HepG2 (cell line): Measurements from ENCODE around the gene PRSS53. TPM values are rescaled to one million over a fixed set of nuclear protein-coding genes. Genes with fewer than 3 reads are reported as not detected.

Experiments
- ATAC-seq: fragments of 200-7000 bp; cut with Tn5 transposase; 3 replicates; pipeline ENCODE4 v1.9.1; 2020; ENCODE audit warnings: mild to moderate bottlenecking, moderate library complexity
- BruUV-seq: library from RNA; stranded (reverse); fragments of 400-500 nt; replicated peaks from 2 replicates; lab custom pipeline; 2021; lab: Mats Ljungman, UMichigan
- CTCF ChIA-PET: fragments of 300-600 bp; formaldehyde crosslinking; extraction: SDS; loops from one replicate; lab custom pipeline; 2021; ENCODE audit warnings: low total read pairs, inconsistent platforms, low intra/inter-chr PET ratio; lab: Yijun Ruan, JAX
- POLR2A ChIA-PET: fragments of 350-600 bp; sonication (Branson Sonifier 250); formaldehyde crosslinking; loops from one replicate; lab custom pipeline; 2020; ENCODE audit warnings: antibody characterized with exemption, inconsistent platforms; lab: Yijun Ruan, JAX
- DNase-seq: peaks from one replicate; pipeline ENCODE4 v3.0.0-alpha.2; 2015; ENCODE audit warnings: low spot score
- FAIRE-seq: peaks from 3 replicates; lab custom pipeline; 2011; peaks lifted over from hg19 to GRCh38; lab: Jason Lieb, UNC
- H2AFZ ChIP-seq: one replicate; pipeline ENCODE4 v1.6.1; 2011; ENCODE audit warnings: low read length, inconsistent platforms
- H3K27ac ChIP-seq: fragments of 300-600 bp; 3 replicates; pipeline ENCODE4 v1.8.0; 2011; ENCODE audit warnings: mixed run types, mild to moderate bottlenecking, mixed read lengths, low read length, inconsistent platforms; ENCODE audit not compliant: insufficient read depth; ENCODE audit errors: extremely low read length
- H3K27me3 ChIP-seq, 2 experiments: fragments of 200-600 bp in 1 of 2; 2 replicates in 1 of 2; 3 replicates in 1 of 2; pipeline versions ENCODE4 v1.6.0 to v1.8.0; 2011; ENCODE audit warnings: low read length in 2 of 2, mild to moderate bottlenecking in 2 of 2, moderate library complexity in 2 of 2, inconsistent platforms in 1 of 2; ENCODE audit not compliant: insufficient read depth in 2 of 2, control insufficient read depth in 1 of 2
- H3K36me3 ChIP-seq, 2 experiments: fragments of 200-600 bp in 1 of 2; replicated peaks in 1 of 2; 2 replicates in 1 of 2; 3 replicates in 1 of 2; pipeline versions ENCODE4 v1.5.1 to v1.8.0; 2011; ENCODE audit warnings: low read length in 2 of 2, inconsistent platforms in 1 of 2; ENCODE audit not compliant: insufficient read depth in 2 of 2, control insufficient read depth in 1 of 2
- H3K4me1 ChIP-seq: 2 replicates; pipeline ENCODE4 v1.5.1; 2012; ENCODE audit warnings: low read length, inconsistent platforms; ENCODE audit not compliant: insufficient read depth
- H3K4me2 ChIP-seq: 2 replicates; pipeline ENCODE4 v1.6.0; 2011; ENCODE audit warnings: low read depth, low read length, inconsistent platforms
- H3K4me3 ChIP-seq, 3 experiments: fragments of 200-600 bp in 1 of 3; sonication (generic), shearing (Covaris generic) in 1 of 3; replicated peaks in 1 of 3; 2 replicates each; pipeline ENCODE4 v1.5.1; 2011 to 2016; ENCODE audit warnings: low read length in 3 of 3, inconsistent platforms in 2 of 3, low read depth in 2 of 3, mild to moderate bottlenecking in 2 of 3, control low read depth in 1 of 3, mixed read lengths in 1 of 3; ENCODE audit not compliant: insufficient read depth in 1 of 3
- H3K79me2 ChIP-seq: one replicate; pipeline ENCODE4 v1.6.1; 2011; ENCODE audit warnings: low read length, inconsistent platforms; ENCODE audit not compliant: insufficient read depth
- H3K9ac ChIP-seq: 2 replicates; pipeline ENCODE4 v1.6.0; 2011; ENCODE audit warnings: mild to moderate bottlenecking, low read depth, low read length, inconsistent platforms; ENCODE audit not compliant: insufficient read depth
- H3K9me3 ChIP-seq: 2 replicates; pipeline ENCODE4 v1.5.1; 2012; ENCODE audit warnings: mild to moderate bottlenecking, low read length
- H4K20me1 ChIP-seq: 2 replicates; pipeline ENCODE4 v1.6.0; 2011; ENCODE audit warnings: inconsistent platforms, mild to moderate bottlenecking, low read length, moderate library complexity; ENCODE audit not compliant: insufficient read depth
- FLYWCH1 ChIP-seq: sonication (generic); formaldehyde crosslinking; IDR thresholded peaks from 2 replicates; pipeline ENCODE4 v1.8.1; 2023; ENCODE audit warnings: mild to moderate bottlenecking, missing genetic modification reagents
- GLI4 ChIP-seq: sonication (generic); formaldehyde crosslinking; IDR thresholded peaks from 2 replicates; pipeline ENCODE4 v1.5.1; 2020; ENCODE audit warnings: missing genetic modification reagents, mild to moderate bottlenecking, moderate library complexity, borderline replicate concordance
- GZF1 ChIP-seq: sonication (generic); formaldehyde crosslinking; IDR thresholded peaks from 2 replicates; pipeline ENCODE4 v1.5.1; 2020; ENCODE audit warnings: mild to moderate bottlenecking, missing genetic modification reagents
- IRF1 ChIP-seq: sonication (generic); formaldehyde crosslinking; IDR thresholded peaks from 2 replicates; pipeline ENCODE4 v1.4.0; 2020; ENCODE audit warnings: low read depth, mild to moderate bottlenecking, missing genetic modification reagents
- MLXIP ChIP-seq: sonication (generic); formaldehyde crosslinking; IDR thresholded peaks from 2 replicates; pipeline ENCODE4 v1.9.0; 2021; ENCODE audit warnings: missing genetic modification reagents, borderline replicate concordance
- NR0B2 ChIP-seq: sonication (generic); formaldehyde crosslinking; IDR thresholded peaks from 2 replicates; pipeline ENCODE4 v1.4.0; 2020; ENCODE audit warnings: mild to moderate bottlenecking, missing genetic modification reagents
- ONECUT2 ChIP-seq: sonication (generic); formaldehyde crosslinking; IDR thresholded peaks from 2 replicates; pipeline ENCODE4 v1.4.0; 2020; ENCODE audit warnings: missing genetic modification reagents
- POLR2A ChIP-seq, 2 experiments: IDR thresholded peaks; 2 replicates each; pipeline ENCODE4 v1.6.1; 2011; ENCODE audit warnings: low read depth in 2 of 2, low read length in 2 of 2, mild to moderate bottlenecking in 1 of 2, moderate library complexity in 1 of 2; ENCODE audit not compliant: insufficient read depth in 1 of 2
- SPEN ChIP-seq: sonication (generic); formaldehyde crosslinking; IDR thresholded peaks from 2 replicates; pipeline ENCODE4 v1.5.1; 2020; ENCODE audit warnings: low read depth, mild to moderate bottlenecking, missing genetic modification reagents
- ZBTB38 ChIP-seq: sonication (generic); formaldehyde crosslinking; IDR thresholded peaks from 2 replicates; pipeline ENCODE4 v1.5.1; 2020; ENCODE audit warnings: mild to moderate bottlenecking, missing genetic modification reagents
- ZFX ChIP-seq: sonication (generic); formaldehyde crosslinking; IDR thresholded peaks from 2 replicates; pipeline ENCODE4 v1.4.0; 2020; ENCODE audit warnings: mild to moderate bottlenecking, low read depth, missing genetic modification reagents, moderate library complexity
- ZNF230 ChIP-seq: sonication (generic); formaldehyde crosslinking; IDR thresholded peaks from 2 replicates; pipeline ENCODE4 v1.4.0; 2020; ENCODE audit warnings: mild to moderate bottlenecking, missing genetic modification reagents
- ZNF232 ChIP-seq: sonication (generic); formaldehyde crosslinking; IDR thresholded peaks from 2 replicates; pipeline ENCODE4 v1.4.0; 2020; ENCODE audit warnings: missing genetic modification reagents, borderline replicate concordance
- ZNF235 ChIP-seq: sonication (generic); formaldehyde crosslinking; IDR thresholded peaks from 2 replicates; pipeline ENCODE4 v1.8.1; 2023; ENCODE audit warnings: mild to moderate bottlenecking, missing genetic modification reagents, borderline replicate concordance
- ZNF350 ChIP-seq: sonication (generic); formaldehyde crosslinking; IDR thresholded peaks from 2 replicates; pipeline ENCODE4 v1.4.0; 2020; ENCODE audit warnings: mild to moderate bottlenecking, low read depth, missing genetic modification reagents, borderline replicate concordance
- ZSCAN22 ChIP-seq: sonication (generic); formaldehyde crosslinking; IDR thresholded peaks from 2 replicates; pipeline ENCODE4 v1.4.0; 2020; ENCODE audit warnings: mild to moderate bottlenecking, missing genetic modification reagents
- WGBS: methylation state at CpG from one replicate; pipeline ENCODE4 v1.1.6; 2017; ENCODE audit warnings: low lambda C conversion rate; 5-methylcytosine and 5-hydroxymethylcytosine counted together
- in situ Hi-C: cut with HindIII; loops from 2 replicates; pipeline ENCODE4 v1.10.0; 2017; ENCODE audit warnings: low pct_unique_long_range_greater_than_20kb; ENCODE audit not compliant: extremely low pct_ligation_motif_present
- intact Hi-C: fragments of 100-400 bp; cut with micrococcal nuclease; formaldehyde crosslinking; loops from one replicate; pipeline ENCODE4 v1.10.0; 2022; ENCODE audit not compliant: unreplicated experiment
- polyA plus RNA-seq, 8 experiments: library from polyadenylated mRNA; depleted of rRNA in 3 of 8; stranded (reverse) in 7 of 8; unstranded in 1 of 8; fragments of >200 nt; fragmentation: Illumina TruSeq in 4 of 8; extraction: Trizol in 4 of 8; gene quantifications; 2 replicates each; pipeline versions ENCODE4 v1.2.1 to v1.2.3, GENCODE V29; 2011 to 2016; ENCODE audit warnings: low read depth in 4 of 8, missing spikeins in 1 of 8, mixed read lengths in 1 of 8; ENCODE audit not compliant: insufficient read depth in 1 of 8
- total RNA-seq, 5 experiments: library from RNA; depleted of rRNA; stranded (reverse); fragments of >200 nt; fragmentation: Illumina TruSeq; extraction: Trizol; gene quantifications; 2 replicates each; pipeline ENCODE4 v1.2.3, GENCODE V29; 2016; ENCODE audit warnings: low read depth in 1 of 5
- TF ChIP-seq, protein P1 (sequence below): sonication (generic); IDR thresholded peaks from 2 replicates; pipeline ENCODE4 v1.6.1; 2016; ENCODE audit warnings: low read depth, borderline replicate concordance
- TF ChIP-seq, protein P2 (sequence below): IDR thresholded peaks from 2 replicates; pipeline ENCODE4 v1.6.1; 2016; ENCODE audit warnings: low read depth

The PRSS53 gene
- total and polyA plus RNA-seq, 2 of the 13 experiments (the other 11 are each of a cell fraction or from before 2014, with no cell fraction given): 2.2 to 7.4 TPM

- H3K79me2 ChIP-seq: peaks cover 12% of the 10 kb centered on the region
- intact Hi-C loops (loop anchor here (5.0 kb wide), 1 partner anchor 50 kb away; no protein-coding TSS in a partner anchor), in situ Hi-C loops (no loop called here)
- peak overlapping the region; percentile 41 for H3K27ac ChIP-seq
- no peak for FAIRE-seq
- H3K4me3 ChIP-seq: peak overlapping the region; percentile 87 to 100 (median 94)
- H3K9ac ChIP-seq: peak overlapping the region; percentile 90
- H3K36me3 ChIP-seq: peaks cover 18 to 30% of the 10 kb centered on the region in 2 experiments
- 46% methylated on average over 6 of the region's 6 CpGs for WGBS
- ChIA-PET CTCF (no interaction called here), POLR2A (interaction anchor here (1.3 to 3.7 kb wide), 2 partner anchors 10 to 35 kb away, joined by 4 to 17 read pairs; partner anchors contain the start of gene KAT8)
- H3K27me3 ChIP-seq: no peaks in the 10 kb centered on the region
- no TSS peak for BruUV-seq
- H3K9me3 ChIP-seq: no peaks in the 10 kb centered on the region
- peak; percentile 19 for ATAC-seq
- H2AFZ ChIP-seq: peak overlapping the region; percentile 24
- no peak for DNase-seq
- peaks cover 35% of the 10 kb centered on the region for H3K4me1 ChIP-seq
- H4K20me1 ChIP-seq: no peaks in the 10 kb centered on the region
- peak overlapping the region; percentile 94 for H3K4me2 ChIP-seq
- TF ChIP-seq IRF1 (CRISPR knock-in tag): 0 out of 2 replicates have a peak, but pooled peaks have one; percentile 2
- TF ChIP-seq, protein P1, sequence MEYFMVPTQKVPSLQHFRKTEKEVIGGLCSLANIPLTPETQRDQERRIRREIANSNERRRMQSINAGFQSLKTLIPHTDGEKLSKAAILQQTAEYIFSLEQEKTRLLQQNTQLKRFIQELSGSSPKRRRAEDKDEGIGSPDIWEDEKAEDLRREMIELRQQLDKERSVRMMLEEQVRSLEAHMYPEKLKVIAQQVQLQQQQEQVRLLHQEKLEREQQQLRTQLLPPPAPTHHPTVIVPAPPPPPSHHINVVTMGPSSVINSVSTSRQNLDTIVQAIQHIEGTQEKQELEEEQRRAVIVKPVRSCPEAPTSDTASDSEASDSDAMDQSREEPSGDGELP: 0 out of 2 replicates have a peak, but pooled peaks have one; percentile 12
- TF ChIP-seq ZNF235 (CRISPR knock-in tag): no peak
- TF ChIP-seq GZF1 (CRISPR knock-in tag): no peak
- no peak for TF ChIP-seq FLYWCH1 (CRISPR knock-in tag)
- TF ChIP-seq ZNF230: peak; percentile 8; the same call in 1 of the 2 replicates
- TF ChIP-seq SPEN (CRISPR knock-in tag): peak; percentile 60
- no peak for TF ChIP-seq MLXIP (CRISPR knock-in tag)
- TF ChIP-seq ZNF350 (CRISPR knock-in tag): 0 out of 2 replicates have a peak, but pooled peaks have one; percentile 15
- TF ChIP-seq ONECUT2 (CRISPR knock-in tag): no peak
- TF ChIP-seq GLI4 (CRISPR knock-in tag): 0 out of 2 replicates have a peak, but pooled peaks have one; percentile 32
- TF ChIP-seq, protein P2, sequence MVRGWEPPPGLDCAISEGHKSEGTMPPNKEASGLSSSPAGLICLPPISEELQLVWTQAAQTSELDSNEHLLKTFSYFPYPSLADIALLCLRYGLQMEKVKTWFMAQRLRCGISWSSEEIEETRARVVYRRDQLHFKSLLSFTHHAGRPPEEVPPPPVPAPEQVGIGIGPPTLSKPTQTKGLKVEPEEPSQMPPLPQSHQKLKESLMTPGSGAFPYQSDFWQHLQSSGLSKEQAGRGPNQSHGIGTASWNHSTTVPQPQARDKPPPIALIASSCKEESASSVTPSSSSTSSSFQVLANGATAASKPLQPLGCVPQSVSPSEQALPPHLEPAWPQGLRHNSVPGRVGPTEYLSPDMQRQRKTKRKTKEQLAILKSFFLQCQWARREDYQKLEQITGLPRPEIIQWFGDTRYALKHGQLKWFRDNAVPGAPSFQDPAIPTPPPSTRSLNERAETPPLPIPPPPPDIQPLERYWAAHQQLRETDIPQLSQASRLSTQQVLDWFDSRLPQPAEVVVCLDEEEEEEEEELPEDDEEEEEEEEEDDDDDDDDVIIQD (CRISPR knock-in tag): 0 out of 2 replicates have a peak, but pooled peaks have one; percentile 24
- TF ChIP-seq ZNF232 (CRISPR knock-in tag): 0 out of 2 replicates have a peak, but pooled peaks have one; percentile 2
- TF ChIP-seq ZFX (CRISPR knock-in tag): 0 out of 2 replicates have a peak, but pooled peaks have one; percentile 10
- peak; percentile 79; the same call in 1 of the 2 replicates for TF ChIP-seq ZBTB38 (CRISPR knock-in tag)
- no peak for TF ChIP-seq ZSCAN22
- peak in 1 of 2 experiments; percentile 39; a peak in 1 of 4 replicates for TF ChIP-seq POLR2A (IDR thresholded peaks at IDR 0.05; ENCODE audit: insufficient read depth in 1 of 2, low read depth in 2 of 2, low read length in 2 of 2)
- TF ChIP-seq NR0B2 (CRISPR knock-in tag): no peak
These were observed 18.7 kb upstream of the PRSS53 start for GRCh38 chr16:31107465-31107867.
